HG02943 (cell line): ENCODE measurements around the gene DKKL1.
"Not testable (repeated sequence)": the region's sequence is repeated elsewhere in the genome, so short reads cannot be mapped to it uniquely, and the experiment has no call there.

Experiments used
- ATAC-seq: cut with Tn5 transposase; IDR thresholded peaks from one replicate; pipeline ENCODE4 v1.9.1; 2021; ENCODE audit warnings: mild to moderate bottlenecking, low read depth, moderate library complexity; ENCODE audit not compliant: unreplicated experiment

DKKL1 gene

DNA sequence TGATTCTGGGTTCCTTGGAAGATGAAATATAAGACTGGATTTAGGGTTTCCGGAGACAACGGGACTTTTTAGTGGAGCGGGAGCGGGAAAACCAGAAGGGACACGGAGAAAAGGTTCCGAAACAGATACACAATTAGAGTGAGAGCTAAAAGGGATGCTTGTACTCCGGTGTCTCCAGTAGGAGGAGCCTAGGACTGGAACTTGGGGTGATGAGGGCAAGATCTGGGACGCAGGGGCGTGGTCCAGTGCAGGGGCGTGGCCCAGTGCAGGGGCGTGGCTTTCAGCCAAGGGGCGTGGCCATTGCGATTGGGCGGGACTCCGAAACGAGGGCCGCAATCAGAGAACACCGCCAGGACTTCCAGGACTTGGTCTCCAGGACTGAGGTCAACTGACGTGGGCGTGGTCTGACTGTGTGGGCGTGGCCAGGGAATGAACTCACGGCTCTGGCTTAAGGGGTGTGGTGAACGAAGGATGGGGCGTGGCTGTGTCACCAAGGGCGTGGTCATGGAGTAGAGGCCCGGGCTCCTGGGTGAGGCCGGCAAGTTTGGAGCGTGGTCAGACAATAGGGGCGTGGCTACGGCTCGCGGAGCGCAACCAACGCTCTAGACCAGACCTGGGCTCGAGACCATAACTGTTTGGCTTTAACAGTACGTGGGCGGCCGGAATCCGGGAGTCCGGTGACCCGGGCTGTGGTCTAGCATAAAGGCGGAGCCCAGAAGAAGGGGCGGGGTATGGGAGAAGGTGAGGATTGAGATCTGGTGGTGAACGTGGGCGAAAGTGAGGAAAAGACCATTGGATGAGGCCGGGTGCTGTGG lies at the start of gene DKKL1:
TSS of gene DKKL1 (plus strand) at position 610 of the 815 bp plus-strand sequence. CDS start at position 732, 122 bp downstream.
- no peak for ATAC-seq

DNA sequence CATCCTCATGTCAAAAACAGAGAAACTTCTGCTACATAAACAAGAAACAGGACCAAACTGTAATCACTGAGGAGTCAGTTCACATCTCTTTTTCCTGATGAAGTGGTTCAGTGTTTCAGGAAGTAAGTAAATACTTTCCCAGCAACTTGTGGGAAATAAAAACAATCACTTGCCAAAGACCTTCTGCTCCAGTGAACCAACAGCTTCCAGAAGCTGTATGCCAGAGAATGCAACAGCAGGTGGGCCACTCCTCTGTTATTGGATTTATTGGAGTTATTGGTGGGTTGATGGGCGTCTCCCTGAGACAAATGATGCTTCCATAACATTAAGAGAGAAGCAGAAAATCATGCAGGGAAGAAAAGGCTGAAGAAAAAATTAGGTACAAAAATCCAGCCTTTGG lies 48.6 kb upstream of the DKKL1 start:
- ATAC-seq: no peak

DNA sequence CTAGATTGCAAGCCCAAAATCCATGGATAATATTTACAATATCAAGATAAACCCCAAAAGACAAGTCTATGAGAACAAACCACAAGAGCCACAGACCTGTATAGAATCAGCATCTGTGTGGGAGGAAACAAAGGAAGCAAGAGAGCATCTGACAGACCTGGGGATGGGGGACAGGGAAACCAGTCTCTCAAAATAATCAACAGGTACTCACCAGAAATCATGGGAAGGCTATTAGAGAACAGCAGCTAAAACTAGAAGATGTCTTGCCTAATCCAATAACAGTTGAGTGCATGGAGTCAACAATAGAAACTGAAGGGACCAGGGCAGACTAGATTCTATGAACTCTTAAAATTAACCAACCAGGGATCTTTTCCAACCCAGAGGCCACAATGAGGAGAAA lies 47.4 kb upstream of the DKKL1 start:
- ATAC-seq: no peak

DNA sequence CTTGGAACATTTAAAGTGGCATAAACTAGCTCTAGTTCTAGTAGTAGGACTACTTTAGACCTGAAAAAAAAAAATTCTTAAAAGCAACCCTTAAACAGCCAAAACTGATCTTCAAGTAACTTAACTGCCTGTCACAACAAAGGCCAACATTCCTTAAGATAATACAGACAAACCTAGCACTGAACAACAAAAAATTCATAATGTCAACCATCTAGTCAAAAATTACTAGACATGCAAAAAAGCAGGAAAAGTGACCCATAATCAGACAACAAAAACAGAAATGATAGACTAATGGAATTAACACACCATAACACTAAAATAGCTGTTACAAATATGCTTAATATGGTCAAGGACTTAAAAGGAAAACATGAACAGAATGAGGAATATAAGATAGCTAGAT lies 45.4 kb upstream of the DKKL1 start:
- ATAC-seq: no peak

DNA sequence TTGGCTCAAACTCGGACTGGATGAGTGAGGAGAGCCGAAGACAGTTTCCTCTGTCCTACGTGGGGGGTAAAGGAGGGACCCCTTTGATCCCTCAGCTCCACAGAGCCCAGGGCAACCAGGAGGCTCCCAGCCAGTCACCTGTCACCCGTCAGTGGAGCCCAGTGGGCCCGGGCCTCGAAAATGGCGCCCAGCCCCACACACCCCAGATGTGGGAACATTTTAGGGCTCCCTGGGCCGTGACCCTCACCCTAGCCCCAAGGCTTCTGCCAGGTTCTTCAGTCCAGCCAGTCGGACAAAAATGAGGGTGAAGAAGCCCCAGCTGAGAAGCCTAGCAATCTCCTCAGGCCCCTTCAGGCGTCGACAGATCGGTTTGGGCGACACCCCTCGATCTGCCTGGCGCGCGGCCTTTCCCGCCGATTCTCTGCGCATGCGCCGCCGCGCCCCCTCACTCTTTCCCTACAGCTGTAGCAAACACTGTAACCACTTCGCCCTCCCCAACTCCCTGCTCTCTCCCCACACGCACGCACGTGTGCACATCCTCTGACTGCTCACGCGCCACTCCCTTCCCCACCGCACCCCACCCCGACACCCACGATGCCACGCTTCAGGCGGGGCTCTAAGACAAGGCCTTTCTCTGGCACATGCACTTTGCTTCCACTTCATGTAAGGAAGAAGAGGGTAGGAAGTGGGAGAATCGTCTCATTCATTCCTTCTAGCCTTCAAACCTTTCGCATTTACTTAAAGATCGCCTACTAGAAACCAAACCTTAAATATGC lies 38.7 kb upstream of the DKKL1 start, which contains the start of gene SLC6A16:
TSS of gene SLC6A16 (minus strand) at position 391 of the 776 bp plus-strand sequence. CDS start 13,844 bp downstream, outside the sequence.
- ATAC-seq: no peak

DNA sequence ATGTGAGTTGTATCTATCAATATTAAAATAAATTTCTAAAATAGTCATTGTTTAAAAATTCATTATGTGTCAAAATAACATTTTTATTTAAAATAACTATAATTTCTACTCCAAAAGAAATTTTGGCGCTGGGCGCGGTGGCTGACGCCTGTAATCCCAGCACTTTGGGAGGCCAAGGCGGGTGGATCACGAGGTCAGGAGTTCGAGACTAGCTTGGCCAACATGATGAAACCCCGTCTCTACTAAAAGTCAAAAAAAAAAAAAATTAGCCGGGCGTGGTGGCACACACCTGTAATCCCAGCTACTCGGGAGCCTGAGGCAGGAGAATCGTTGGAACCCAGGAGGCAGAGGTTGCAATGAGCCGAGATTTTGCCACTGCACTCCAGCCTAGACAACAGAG lies 37.9 kb upstream of the DKKL1 start:
- ATAC-seq: not testable (repeated sequence)

DNA sequence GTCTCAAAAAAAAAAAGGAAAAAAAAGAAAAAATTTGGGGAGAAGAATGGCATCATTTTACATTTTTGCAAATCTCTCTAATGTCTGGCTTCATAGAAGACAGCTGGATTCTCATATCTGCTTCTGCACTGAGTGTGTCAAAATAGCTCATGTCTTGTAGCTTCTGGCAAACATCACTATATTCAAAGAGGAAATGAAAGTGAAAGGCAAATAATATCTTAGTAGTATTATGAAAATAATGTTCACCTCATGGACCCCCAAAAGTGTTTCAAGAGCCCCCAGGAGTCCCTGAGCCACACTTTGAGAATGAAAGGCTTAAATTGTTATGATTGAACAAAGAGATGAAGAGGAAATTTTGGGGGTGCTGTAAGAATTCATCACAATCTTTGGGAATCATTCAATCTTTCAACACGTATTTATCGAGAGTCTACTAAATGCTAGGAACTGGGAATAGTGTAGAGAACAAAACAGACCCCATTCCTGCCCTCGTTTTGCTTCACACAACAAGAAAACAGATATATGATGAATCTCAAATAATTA lies 37.4 kb upstream of the DKKL1 start:
- no peak for ATAC-seq

DNA sequence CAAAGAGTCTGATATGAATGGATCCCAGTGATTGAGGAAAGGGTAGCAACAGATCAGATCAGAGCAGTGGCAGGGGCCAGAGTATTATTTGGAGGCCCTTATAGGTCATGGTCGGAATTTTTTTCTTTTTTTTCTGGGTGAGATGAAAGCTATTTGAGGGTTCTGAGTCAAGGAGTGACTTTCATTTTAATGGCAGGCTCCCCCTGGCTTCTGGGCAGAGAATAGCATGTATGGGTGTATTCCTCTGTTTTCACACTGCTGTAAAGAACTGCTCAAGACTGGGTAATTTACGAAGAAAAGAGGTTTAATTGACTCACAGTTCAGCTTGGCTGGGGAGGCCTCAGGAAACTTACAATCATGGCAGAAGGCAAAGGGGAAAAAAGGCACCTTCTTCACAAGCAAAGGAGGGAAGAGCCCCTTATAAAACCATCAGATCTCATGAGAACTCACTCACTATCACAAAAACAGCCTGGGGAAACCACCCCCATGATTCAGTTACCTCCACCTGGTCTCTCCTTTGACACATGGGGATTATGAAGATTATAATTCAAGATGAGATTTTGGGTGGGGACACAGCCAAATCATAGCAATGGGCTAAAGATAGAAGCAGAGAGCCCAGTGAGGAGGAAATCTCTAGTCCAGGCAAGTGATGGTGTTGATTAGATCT lies 35.7 kb upstream of the DKKL1 start:
- no peak for ATAC-seq

DNA sequence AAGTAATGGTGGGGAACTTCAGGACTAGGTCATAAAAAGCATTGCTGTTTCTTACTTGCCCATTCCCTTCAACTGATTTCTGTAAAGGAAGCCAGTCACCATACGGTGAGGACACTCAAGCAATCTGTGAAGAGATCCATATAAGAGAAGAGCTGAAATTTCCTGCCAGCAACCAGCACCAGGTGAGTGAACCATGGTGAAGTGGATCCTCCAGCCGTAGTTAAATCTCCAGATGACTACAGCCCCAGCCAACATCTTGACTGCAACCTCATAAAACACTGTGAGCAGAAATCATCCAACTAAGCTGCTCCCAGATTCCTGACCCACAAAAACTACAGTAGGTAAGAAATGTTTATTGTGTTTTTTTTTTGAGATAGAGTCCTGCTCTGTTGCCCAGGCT lies 34.9 kb upstream of the DKKL1 start:
- ATAC-seq: no peak

DNA sequence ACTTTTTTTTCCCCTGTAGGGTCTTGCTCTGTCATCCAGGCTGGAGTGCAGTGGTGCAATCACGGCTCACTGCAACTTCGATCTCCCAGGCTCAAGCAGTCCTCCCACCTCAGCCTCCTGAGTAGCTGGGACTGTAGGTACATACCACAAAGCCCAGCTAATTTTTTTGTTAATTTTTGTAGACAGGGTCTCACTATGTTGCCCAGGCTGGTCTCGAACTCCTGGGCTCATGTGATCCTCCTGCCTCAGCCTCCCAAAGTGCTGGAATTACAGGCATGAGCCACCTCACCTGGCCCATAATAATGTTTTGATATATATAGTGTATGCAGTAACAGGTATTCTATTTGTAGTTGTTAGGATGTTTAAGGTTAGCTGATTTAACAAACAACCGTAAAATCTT lies 32.5 kb upstream of the DKKL1 start:
- ATAC-seq: not testable (repeated sequence)

DNA sequence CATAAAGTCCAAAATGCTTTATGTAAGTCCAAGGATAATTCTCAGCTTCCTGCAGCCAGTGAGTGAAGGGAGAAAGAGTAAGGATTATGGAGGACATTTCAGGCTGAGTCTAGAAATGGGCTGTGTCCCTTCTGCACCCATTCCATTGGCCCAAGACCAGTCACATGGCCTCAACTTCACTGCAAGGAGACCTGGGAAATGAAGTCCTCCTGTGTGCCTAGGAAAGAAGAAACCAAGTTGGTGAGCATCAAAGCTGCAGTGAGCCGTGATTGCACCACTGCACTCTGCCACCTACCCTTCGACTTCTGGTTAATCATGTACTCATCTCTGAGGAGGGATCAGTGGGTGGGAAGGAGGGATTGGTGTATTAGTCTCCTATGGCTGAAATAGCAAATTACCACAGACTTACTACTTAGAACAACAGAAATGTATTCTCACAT lies 32.0 kb upstream of the DKKL1 start:
- ATAC-seq: no peak

DNA sequence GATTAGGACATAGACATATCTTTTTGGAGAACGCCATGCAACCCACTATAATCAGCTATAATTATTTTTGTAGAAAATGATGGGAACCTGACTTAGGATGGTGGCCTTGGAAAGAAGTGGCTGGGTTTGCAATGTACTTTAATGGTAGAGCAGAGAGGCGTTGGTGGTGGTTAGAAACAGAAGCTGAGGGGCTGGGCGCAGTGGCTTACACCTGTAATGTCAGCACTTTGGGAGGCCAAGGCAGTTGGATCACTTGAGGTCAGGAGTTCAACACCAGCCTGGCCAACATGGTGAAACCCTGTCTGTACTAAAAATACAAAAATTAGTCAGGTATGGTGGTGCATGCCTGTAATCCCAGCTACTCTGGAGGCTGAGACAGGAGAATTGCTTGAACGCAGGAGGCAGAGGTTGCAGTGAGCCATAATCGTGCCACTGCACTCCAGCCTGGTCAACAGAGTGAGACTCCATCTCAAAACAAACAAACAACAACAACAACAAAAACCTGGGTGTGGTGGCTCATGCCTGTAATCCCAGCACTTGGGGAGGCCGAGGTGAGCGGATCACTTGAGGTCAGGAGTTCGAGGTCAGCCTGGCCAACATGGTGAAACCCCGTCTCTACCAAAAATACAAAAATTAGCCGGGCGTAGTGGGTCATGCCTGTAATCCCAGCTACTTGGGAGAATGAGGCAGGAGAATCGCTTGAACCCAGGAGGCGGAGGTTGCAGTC lies 30.8 kb upstream of the DKKL1 start:
- ATAC-seq: not testable (repeated sequence)

DNA sequence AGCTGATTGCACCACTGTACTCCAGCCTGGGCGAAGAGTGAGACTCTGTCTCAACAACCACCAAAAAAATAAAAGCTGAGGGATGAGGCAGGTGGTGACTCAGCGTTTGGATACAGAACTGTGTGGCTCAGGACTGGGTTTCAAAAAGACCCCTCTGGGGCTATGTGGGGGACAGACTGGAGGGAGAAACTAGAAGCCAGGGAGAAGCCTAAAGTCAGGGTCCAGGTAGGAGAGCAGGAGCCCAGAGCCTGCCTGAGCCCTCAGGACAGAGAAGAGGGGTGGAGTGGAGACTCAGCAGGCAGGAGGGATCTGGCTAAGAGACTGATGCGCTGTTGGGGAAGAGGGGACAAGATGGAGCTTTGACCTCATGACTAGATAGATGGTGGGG lies 30.3 kb upstream of the DKKL1 start:
- ATAC-seq: peak; percentile 7

DNA sequence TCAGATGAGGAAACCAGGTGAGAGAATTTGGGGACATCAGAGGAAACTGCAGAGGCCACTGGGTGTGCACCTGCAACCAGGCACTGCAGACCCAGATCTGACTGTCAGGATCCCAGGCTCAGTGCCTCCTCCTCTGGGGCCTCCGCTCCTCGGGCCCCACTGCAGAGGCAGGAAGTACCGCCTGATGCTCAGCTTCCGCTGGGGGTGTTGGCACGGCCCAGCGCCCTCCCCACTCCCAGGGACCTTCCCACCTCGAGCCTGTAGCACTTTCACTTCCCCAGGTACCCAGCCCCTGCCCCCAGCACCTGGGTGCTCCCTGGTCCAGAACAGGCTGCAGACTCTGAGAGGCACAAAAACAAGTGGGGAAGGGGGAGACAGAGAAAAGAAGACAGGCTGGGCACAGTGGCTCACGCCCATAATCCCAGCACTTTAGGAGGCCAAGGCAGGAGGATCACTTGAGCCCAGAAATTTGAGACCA lies 29.8 kb upstream of the DKKL1 start:
- ATAC-seq: peak; percentile 49

DNA sequence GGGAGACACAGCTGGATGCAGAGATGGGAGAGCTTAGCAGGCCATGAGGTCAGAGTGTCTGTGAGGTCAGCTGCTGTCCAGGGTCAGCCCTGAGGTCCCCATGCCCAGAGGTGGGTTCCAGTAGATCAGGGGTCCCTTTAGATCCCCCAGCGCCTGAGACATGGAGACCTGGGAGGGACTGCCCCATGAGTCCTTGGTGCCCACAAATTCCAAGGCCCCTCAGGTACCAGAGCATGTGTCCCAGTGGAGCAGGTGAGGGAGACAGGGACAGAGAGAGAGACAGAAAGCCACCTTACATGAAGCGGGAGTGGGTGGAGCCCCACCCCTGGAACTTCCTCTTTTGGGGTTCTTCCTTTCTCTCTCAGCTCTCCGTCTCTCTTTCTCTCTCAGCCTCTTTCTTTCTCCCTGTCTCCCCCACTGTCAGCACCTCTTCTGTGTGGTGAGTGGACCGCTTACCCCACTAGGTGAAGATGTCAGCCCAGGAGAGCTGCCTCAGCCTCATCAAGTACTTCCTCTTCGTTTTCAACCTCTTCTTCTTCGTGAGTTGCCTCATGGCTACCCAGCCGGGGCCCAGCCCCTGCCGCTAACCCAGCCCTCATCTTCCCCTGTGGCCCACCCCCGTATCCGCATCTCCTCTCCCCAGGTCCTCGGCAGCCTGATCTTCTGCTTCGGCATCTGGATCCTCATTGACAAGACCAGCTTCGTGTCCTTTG lies 28.4 kb upstream of the DKKL1 start, which contains the start of gene CD37:
TSS of gene CD37 (plus strand) at position 336 of the 713 bp plus-strand sequence. CDS start at position 471, 135 bp downstream.
- ATAC-seq: no peak

DNA sequence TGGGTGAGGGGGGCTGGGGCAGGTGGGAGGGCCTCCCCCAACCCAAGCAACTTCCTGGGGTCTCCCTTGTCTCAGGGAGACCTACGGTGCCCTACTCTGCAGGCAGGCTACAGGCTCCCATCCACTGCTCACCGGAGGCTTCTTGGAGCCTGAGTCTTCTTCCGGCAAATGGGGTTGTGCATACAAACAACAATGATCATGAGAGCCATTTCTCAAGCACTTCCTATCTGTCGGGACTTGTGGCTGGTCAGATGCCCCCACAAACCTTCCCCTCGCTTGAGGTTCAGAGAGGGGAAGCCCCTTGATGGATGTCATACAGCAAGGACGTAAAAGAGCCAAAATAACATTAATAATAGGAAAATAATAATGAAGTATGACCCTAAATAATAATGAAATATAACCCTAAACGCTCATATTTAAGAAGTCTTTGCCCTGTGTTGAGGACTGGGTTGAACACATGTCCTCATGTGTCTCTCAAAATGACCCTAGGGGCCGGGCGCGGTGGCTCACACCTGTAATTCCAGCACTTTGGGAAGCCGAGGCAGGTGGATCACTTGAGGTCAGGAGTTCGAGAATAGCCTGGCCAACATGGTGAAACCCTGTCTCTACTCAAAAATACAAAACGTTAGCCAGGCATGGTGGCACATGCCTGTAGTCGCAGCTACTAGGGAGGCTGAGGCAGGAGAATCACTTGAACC lies 27.7 kb upstream of the DKKL1 start:
- no peak for ATAC-seq

DNA sequence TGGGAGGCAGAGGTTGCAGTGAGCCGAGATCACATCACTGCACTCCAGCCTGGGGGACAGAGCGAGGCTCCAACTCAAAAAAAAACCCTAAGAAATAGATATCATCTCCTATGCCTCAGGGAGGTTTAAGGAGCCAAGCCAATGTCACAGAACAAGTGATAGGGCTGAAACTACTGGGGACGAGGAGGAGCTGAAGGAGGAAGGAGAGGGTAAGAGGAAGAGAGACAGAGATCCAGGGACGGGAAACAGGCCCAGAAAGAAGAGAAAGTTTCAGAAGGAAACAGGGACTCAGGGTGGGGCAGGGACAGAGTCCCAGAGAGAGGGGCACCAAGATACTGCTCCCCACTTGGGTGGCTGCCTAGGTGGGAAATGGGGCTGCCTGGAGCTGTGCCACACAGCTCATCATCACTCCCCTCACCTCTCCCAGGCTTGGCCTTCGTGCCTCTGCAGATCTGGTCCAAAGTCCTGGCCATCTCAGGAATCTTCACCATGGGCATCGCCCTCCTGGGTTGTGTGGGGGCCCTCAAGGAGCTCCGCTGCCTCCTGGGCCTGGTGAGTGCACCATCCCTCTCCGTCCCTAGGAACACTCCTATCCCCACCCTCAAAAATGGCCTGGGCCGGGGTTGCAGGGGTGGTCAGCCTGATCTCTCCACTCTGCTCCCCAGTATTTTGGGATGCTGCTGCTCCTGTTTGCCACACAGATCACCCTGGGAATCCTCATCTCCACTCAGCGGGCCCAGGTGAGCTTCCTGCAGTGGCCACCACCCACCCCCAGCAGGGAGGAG lies 27.0 kb upstream of the DKKL1 start:
- no peak for ATAC-seq
